HL-60 (cell line): ENCODE results near the gene SEL1L.

Experiments
- CTCF ChIP-seq: IDR thresholded peaks from one replicate; pipeline ENCODE4 v1.5.1; 2011; ENCODE audit warnings: low read length, control low read depth, inconsistent platforms; ENCODE audit not compliant: insufficient read depth
- GABPA ChIP-seq: IDR thresholded peaks from 2 replicates; pipeline ENCODE4 v1.6.1; 2012; ENCODE audit warnings: low read depth
- POLR2AphosphoS5 ChIP-seq: IDR thresholded peaks from 2 replicates; pipeline ENCODE4 v1.6.1; 2012; ENCODE audit warnings: low read depth
- REST ChIP-seq: IDR thresholded peaks from 2 replicates; pipeline ENCODE4 v1.6.1; 2012; ENCODE audit warnings: low read depth; ENCODE audit not compliant: insufficient replicate concordance
- SPI1 ChIP-seq: IDR thresholded peaks from 2 replicates; pipeline ENCODE4 v1.6.1; 2012; ENCODE audit warnings: low read depth, mild to moderate bottlenecking, borderline replicate concordance

GRCh38 chr14:81472096-81472800, 61.4 kb downstream of the SEL1L start:
- TF ChIP-seq REST: no peak
- TF ChIP-seq CTCF: no peak
- TF ChIP-seq POLR2AphosphoS5: no peak
- no peak for TF ChIP-seq GABPA
- no peak for TF ChIP-seq SPI1
